Ovary (tissue), 9 donors: ENCODE data around the gene PAM. TPM values are rescaled to one million over a fixed set of nuclear protein-coding genes. Genes with fewer than 3 reads are reported as not detected.
"Not testable (repeated sequence)": the region's sequence is repeated elsewhere in the genome, so short reads cannot be mapped to it uniquely, and the experiment has no call there.

Source experiments
- DNase-seq, 5 donors: peaks; one replicate each; pipeline ENCODE4 v3.0.0-alpha.2; 2019 to 2020
- H3K27ac ChIP-seq, 2 donors: fragments of 200-600 bp; one replicate each; pipeline versions ENCODE4 v1.5.1 to v1.8.0; 2019 to 2022
- H3K27me3 ChIP-seq: fragments of 200-600 bp; one replicate; pipeline ENCODE4 v1.8.0; 2022
- H3K36me3 ChIP-seq: fragments of 200-600 bp; sonication (generic); one replicate; pipeline ENCODE4 v1.5.1; 2019
- H3K4me1 ChIP-seq: one replicate; pipeline ENCODE4 v1.8.1; 2013; ENCODE audit warnings: mild to moderate bottlenecking, moderate library complexity; ENCODE audit not compliant: insufficient read depth
- H3K4me3 ChIP-seq: fragments of 200-600 bp; sonication (generic); one replicate; pipeline ENCODE4 v1.5.1; 2017
- H3K9me3 ChIP-seq, 2 donors: fragments of 200-600 bp in 1 of 2; sonication (generic) in 1 of 2; one replicate each; pipeline versions ENCODE4 v1.5.1 to v1.8.1; 2013 to 2019; ENCODE audit warnings: mild to moderate bottlenecking in 1 of 2, moderate library complexity in 1 of 2
- EP300 ChIP-seq: sonication (generic); formaldehyde crosslinking; IDR thresholded peaks from one replicate; pipeline ENCODE4 v1.6.1; 2017; ENCODE audit warnings: antibody characterized with exemption
- POLR2A ChIP-seq: fragments of 450-650 bp; IDR thresholded peaks from one replicate; pipeline ENCODE4 v1.6.1; 2017; ENCODE audit warnings: antibody characterized with exemption, mild to moderate bottlenecking, moderate library complexity
- WGBS, 3 donors: extraction: QIAGEN DNeasy Blood & Tissue Kit in 1 of 3; methylation state at CpG; one replicate each; pipeline versions ENCODE4 v1.1.5 to v1.1.7; 2013 to 2017; 5-methylcytosine and 5-hydroxymethylcytosine counted together
- intact Hi-C, 4 donors: fragments of 100-400 bp; cut with DNase I; formaldehyde crosslinking; loops; one replicate each; pipeline versions ENCODE4 v1.11.0 to v1.15.1; 2022 to 2023
- polyA plus RNA-seq, 2 donors: library from polyadenylated mRNA; stranded (reverse); fragments of 200-250 nt in 1 of 2; fragments of 350-450 nt in 1 of 2; fragmentation: Illumina TruSeq in 1 of 2; extraction: RNeasy Lipid Tissue Mini Kit (QIAGEN cat#74804) in 1 of 2; gene quantifications; one replicate each; pipeline ENCODE4 v1.2.3, GENCODE V29; 2013 to 2014
- total RNA-seq, 7 donors: library from RNA; depleted of rRNA in 2 of 7; stranded (reverse); fragments of >200 nt in 2 of 7; fragmentation: NEBNext Ultra II Directional in 3 of 7; extraction: Animal tissue kit (Norgen Biotek cat#: 25700) in 3 of 7; gene quantifications; one replicate each; pipeline versions ENCODE4 v1.1.0 to v1.2.4, GENCODE V29; 2016 to 2023
- TF ChIP-seq, protein P1 (sequence below), 3 donors: fragments of 450-650 bp in 2 of 3; fragments of 200-600 bp in 1 of 3; IDR thresholded peaks; one replicate each; pipeline versions ENCODE4 v1.5.1 to v1.8.0; 2016 to 2022; ENCODE audit warnings: antibody characterized with exemption in 3 of 3, mild to moderate bottlenecking in 1 of 3
- donor health status: DM: no; HTN: no; CAD: no; lungs with moderate emphysema.
- donor health status: DM: no; HTN: no; CAD: no.
- donor health status: Bipolar disorder and iron deficiency.
- donor health status: DM: yes; HTN: yes; CAD: no.
- donor health status: DM: no; HTN: no; CAD: no.
- donor health status: DM: yes; HTN: yes; CAD: no.

The PAM gene
- total and polyA plus RNA-seq, 9 donors, result 124 to 431 (median 187) TPM

DNA sequence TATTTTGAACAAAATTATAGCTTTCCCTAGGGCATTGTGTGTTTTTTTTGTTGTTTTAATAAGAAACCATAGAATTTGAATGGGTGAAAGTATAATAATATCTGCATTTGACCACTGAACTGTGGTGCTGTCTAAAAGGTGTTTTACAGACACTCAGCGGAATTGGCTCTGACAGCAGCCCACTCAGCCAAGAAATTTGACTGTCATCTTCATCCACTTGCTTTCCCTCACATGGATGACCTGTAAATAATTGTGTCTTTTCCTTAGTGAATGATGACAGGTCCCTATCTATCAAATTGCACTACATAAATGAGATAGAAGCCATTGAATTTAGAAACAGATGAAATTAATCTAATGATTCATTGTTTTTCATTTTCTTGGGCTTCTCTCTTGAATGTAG is 150.0 kb downstream of the PAM start:
- Histone ChIP-seq H3K4me3 (no peak overlapping the region), H3K27ac (no peak overlapping the region), H3K36me3 (no peaks in the 10 kb centered on the region), H3K27me3 (no peaks in the 10 kb centered on the region), H3K4me1 (no peaks in the 10 kb centered on the region), H3K9me3 (no peaks in the 10 kb centered on the region)
- intact Hi-C loops, result no loop called here
- no peak for TF ChIP-seq EP300
- TF ChIP-seq, protein P1, sequence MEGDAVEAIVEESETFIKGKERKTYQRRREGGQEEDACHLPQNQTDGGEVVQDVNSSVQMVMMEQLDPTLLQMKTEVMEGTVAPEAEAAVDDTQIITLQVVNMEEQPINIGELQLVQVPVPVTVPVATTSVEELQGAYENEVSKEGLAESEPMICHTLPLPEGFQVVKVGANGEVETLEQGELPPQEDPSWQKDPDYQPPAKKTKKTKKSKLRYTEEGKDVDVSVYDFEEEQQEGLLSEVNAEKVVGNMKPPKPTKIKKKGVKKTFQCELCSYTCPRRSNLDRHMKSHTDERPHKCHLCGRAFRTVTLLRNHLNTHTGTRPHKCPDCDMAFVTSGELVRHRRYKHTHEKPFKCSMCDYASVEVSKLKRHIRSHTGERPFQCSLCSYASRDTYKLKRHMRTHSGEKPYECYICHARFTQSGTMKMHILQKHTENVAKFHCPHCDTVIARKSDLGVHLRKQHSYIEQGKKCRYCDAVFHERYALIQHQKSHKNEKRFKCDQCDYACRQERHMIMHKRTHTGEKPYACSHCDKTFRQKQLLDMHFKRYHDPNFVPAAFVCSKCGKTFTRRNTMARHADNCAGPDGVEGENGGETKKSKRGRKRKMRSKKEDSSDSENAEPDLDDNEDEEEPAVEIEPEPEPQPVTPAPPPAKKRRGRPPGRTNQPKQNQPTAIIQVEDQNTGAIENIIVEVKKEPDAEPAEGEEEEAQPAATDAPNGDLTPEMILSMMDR (IDR thresholded peaks at IDR 0.05), result no peak
- no peak for TF ChIP-seq POLR2A
- 97 to 100% (median 97%) methylated on average over 1 of the region's 1 CpG for WGBS, 3 donors
- DNase-seq, result no peak

DNA sequence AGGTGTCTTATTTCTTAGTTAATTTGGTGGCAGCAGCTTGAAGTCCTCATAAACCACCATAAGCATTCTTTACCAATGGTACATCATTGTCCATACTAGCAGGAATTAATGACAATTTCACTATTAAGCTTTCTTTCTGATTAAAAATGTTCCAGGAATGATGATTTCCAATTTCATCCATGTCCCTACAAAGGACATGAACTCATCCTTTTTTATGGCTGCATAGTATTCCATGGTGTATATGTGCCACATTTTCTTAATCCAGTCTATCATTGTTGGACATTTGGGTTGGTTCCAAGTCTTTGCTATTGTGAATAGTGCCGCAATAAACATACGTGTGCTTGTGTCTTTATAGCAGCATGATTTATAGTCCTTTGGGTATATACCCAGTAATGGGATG is 152.0 kb downstream of the PAM start:
- H3K27ac ChIP-seq, H3K36me3 ChIP-seq, H3K9me3 ChIP-seq, H3K4me1 ChIP-seq, intact Hi-C loops, H3K27me3 ChIP-seq, H3K4me3 ChIP-seq, DNase-seq: not testable (repeated sequence)
- WGBS, 3 donors, result 80% methylated on average over 2 of the region's 2 CpGs; no CpG with 5 or more reads in 2 of the 3 donors

DNA sequence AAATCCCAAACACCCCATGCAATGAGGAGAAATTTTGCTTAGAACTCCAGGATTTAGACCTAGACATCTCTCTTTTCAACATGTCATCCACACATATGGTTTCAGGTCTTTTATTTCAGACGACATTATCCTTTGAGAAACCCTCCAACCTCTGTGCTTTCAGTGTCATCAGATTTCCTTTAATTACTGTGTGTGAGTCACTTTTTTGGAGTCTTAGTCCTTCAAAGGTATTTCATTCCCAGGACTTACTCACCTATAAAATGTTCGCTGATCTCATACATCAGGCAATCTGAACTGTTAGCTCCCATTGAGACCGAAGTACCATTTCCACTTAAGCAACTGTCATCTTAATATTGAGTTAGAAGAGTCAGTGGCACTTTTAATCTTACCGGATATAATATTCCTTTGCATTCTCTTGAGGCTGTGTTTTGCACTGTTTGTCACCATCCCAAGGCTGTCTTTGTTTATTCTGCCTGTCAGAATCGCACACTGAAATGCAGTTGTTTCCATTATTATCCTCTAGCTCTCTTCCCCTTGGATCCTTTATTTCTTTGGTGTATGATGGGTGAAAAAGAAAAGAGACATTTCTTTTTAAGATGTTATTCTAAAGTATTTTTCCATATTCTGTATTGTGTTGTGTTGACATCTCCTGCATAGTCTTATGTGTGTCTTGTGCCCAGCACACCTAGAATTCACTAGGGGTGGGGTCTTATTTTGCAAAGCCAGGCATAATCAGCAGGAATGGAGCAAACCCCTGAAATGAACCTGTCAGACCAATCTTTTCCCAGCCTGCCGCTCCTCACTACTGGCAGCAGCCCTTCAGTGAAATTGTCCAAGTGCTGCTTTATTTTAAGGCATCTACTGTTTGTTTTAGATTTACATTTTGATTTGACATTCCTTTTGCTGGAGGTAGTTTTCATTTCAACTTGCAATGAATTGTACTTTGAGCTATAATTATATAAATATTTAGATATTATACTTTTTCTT is 155.4 kb downstream of the PAM start:
- no peak overlapping the region for H3K27ac ChIP-seq
- intact Hi-C loops, result no loop called here
- TF ChIP-seq POLR2A (no peak), EP300 (no peak)
- no peaks in the 10 kb centered on the region for H3K36me3 ChIP-seq
- H3K27me3 ChIP-seq, result no peaks in the 10 kb centered on the region
- H3K9me3 ChIP-seq, result no peaks in the 10 kb centered on the region
- H3K4me1 ChIP-seq, result peaks cover 8% of the 10 kb centered on the region
- H3K4me3 ChIP-seq, result no peak overlapping the region
- WGBS, 3 donors, result 70 to 84% (median 83%) methylated on average over 6 of the region's 6 CpGs
- DNase-seq, result no peak

DNA sequence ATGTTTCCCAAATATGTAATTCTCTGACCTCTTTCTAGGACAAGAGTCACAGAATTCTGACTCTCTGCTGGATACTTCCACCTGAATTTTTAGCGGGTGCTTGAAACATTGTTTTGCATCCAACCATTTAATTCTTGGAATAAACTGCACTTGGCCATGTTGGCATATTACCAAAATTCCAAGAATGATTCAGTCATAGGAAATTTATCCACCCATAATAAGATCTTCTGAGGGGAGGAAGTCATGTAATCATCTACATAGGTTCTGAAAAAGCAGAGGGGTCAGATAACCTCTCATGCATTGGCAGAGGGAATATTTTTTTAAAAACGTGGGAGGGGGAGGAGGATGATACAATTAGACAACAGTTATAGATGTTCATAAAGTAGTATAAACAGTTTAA is 156.9 kb downstream of the PAM start:
- DNase-seq, result no peak
- TF ChIP-seq, protein P1 (IDR thresholded peaks at IDR 0.05), result no peak
- TF ChIP-seq POLR2A (no peak), EP300 (no peak)
- H3K4me1 ChIP-seq, result peaks cover 8% of the 10 kb centered on the region
- 3 to 6% (median 5%) methylated on average over 2 of the region's 2 CpGs for WGBS, 3 donors
- H3K9me3 ChIP-seq, result no peaks in the 10 kb centered on the region
- intact Hi-C loops, result no loop called here
- H3K27ac ChIP-seq, result no peak overlapping the region
- H3K36me3 ChIP-seq, result no peaks in the 10 kb centered on the region
- no peaks in the 10 kb centered on the region for H3K27me3 ChIP-seq
- no peak overlapping the region for H3K4me3 ChIP-seq

DNA sequence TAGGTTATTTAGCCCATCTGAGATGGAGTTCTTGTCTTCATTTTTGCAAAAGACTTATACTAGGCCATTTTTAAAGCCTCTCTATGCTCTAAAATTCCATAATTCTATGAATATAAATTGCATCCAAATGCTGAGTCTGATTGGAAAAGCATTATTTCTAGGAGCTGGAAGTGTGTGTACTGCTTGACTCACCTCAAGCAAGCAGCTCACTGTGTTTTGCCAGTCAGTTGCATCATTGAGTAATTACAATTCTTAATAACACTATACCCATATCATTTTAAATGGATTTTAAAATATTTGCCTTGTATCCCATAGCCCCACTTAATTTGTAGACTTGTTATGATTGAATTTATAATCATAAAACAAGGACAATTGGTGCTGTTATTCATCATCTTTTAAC is 161.0 kb downstream of the PAM start:
- intact Hi-C loops, result no loop called here
- Histone ChIP-seq H3K9me3 (no peaks in the 10 kb centered on the region), H3K27ac (no peak overlapping the region), H3K36me3 (no peaks in the 10 kb centered on the region), H3K4me1 (peaks cover 6% of the 10 kb centered on the region), H3K4me3 (no peak overlapping the region), H3K27me3 (no peaks in the 10 kb centered on the region)
- no peak for DNase-seq
- TF ChIP-seq POLR2A (no peak), EP300 (no peak)
- TF ChIP-seq, protein P1 (IDR thresholded peaks at IDR 0.05), result no peak
